GM12864 (cell line): Measurements from ENCODE around the gene NEK11.
A peak's percentile ranks its signal among the peaks of the same experiment; 100 is the strongest.

ENCODE experiments used
- DNase-seq: peaks from one replicate; pipeline ENCODE4 v3.0.0-alpha.2; 2011; ENCODE audit warnings: low read depth
- H3K4me3 ChIP-seq: 2 replicates; pipeline ENCODE4 v1.5.1; 2011; ENCODE audit warnings: mild to moderate bottlenecking, low read depth, low read length, control low read depth
- CTCF ChIP-seq: IDR thresholded peaks from 2 replicates; pipeline ENCODE4 v1.5.1; 2011; ENCODE audit warnings: low read depth, mild to moderate bottlenecking, moderate library complexity, low read length, control low read depth, inconsistent platforms; ENCODE audit errors: missing control alignments

NEK11 gene

GRCh38 chr3:131242201-131242600 is 215.5 kb downstream of the NEK11 start:
- TF ChIP-seq CTCF = peak; percentile 6

GRCh38 chr3:131250466-131250865 is 223.8 kb downstream of the NEK11 start:
- TF ChIP-seq CTCF = no peak
- DNase-seq = no peak

More at GRCh38 chr3:131242201-131242600, 215.5 kb downstream of the NEK11 start:
- H3K4me3 ChIP-seq = no peak overlapping the region
- DNase-seq = no peak

GRCh38 chr3:131260525-131260924 is 233.8 kb downstream of the NEK11 start:
- DNase-seq = no peak
- TF ChIP-seq CTCF = no peak
- no peak overlapping the region for H3K4me3 ChIP-seq

More at GRCh38 chr3:131250466-131250865, 223.8 kb downstream of the NEK11 start:
- no peak overlapping the region for H3K4me3 ChIP-seq

DNA sequence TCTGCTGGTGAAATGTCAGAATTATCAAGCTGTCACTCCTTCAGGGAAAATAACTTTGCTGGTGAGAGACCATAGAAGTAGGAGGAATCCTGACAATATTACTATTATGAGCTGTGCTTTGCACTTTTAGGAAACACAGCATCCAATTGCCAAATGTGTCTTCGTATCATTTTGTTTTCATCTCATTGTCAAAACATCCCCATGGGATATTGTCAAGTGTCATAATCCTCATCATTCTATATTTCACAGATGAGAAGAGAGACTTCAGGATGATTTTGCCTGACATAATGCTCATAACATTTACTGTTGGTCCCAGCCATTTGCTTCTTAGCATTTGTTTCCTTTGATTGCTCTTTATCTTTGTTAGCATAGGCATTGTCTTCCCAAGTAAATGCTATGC is 234.4 kb downstream of the NEK11 start:
- TF ChIP-seq CTCF = no peak
- no peak for DNase-seq
- no peak overlapping the region for H3K4me3 ChIP-seq

- no peak for TF ChIP-seq CTCF
- DNase-seq = no peak
- no peak overlapping the region for H3K4me3 ChIP-seq
Observed at GRCh38 chr3:131275556-131275955, 248.9 kb downstream of the NEK11 start.

DNA sequence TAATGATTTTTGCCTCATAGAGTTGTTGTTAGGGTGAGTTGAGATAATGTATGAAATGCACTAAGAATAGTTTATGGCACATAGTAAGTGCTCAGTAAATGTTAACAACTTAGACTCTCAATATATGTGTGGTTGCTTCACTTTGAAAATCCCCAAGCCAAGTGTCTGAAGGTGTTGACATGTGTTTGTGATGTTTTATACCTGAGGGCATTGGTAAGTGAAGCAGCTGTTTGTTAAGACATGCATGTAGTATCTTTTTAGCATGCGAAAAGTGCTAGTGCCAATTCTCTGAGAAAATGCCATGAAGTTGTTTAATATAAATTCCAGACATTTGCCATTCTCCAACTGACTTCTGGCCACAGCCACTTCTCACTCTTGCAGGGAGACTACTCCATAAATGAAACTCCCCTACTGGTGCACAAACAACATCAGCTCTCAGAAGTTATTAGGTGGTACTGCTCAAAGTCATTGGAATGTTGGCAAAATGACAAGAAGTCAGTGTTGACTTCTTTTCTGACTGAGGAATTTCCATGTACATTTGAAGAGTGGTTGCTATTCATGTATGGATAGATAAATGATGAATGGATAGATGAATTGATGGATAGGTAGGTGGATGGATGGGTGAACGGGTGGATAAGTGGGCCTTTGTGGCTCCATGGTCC is 251.3 kb downstream of the NEK11 start:
- DNase-seq = no peak
- no peak overlapping the region for H3K4me3 ChIP-seq
- no peak for TF ChIP-seq CTCF

DNA sequence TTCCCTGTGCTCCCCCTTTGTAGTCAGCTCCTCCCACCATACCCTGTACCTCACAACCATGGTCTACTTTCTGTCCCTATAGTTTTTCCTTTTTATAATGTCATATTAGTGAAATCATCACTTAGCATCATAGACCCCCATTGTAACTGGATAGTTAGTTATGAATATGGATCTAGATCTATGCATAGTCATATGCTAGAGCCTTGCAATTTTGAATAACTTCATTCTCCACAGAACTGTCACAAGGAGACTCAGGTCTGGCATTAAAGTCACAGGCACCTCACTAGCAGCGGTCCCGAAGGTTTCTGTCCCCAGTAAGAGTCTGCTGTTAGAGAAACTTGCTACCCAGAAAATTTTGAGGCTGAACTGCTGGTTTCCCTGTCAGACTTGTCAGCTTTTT is 252.9 kb downstream of the NEK11 start:
- TF ChIP-seq CTCF = no peak
- no peak for DNase-seq
- H3K4me3 ChIP-seq = no peak overlapping the region
